Neural progenitor cell (in vitro differentiated cells): Measurements from ENCODE around the gene ATP11A.

Experiments
- EZH2 ChIP-seq: fragments of 200-600 bp; sonication (generic); IDR thresholded peaks from 2 replicates; pipeline ENCODE4 v1.6.1; 2017; ENCODE audit warnings: antibody characterized with exemption, mild to moderate bottlenecking, moderate library complexity
- EZH2phosphoT487 ChIP-seq: fragments of 200-600 bp; sonication (generic); IDR thresholded peaks from 2 replicates; pipeline ENCODE4 v1.6.1; 2017; ENCODE audit warnings: antibody characterized with exemption
- TF ChIP-seq, protein P1 (sequence below): fragments of 200-600 bp; sonication (generic); IDR thresholded peaks from 2 replicates; pipeline ENCODE4 v1.5.1; 2017; ENCODE audit warnings: antibody characterized with exemption, mild to moderate bottlenecking

DNA sequence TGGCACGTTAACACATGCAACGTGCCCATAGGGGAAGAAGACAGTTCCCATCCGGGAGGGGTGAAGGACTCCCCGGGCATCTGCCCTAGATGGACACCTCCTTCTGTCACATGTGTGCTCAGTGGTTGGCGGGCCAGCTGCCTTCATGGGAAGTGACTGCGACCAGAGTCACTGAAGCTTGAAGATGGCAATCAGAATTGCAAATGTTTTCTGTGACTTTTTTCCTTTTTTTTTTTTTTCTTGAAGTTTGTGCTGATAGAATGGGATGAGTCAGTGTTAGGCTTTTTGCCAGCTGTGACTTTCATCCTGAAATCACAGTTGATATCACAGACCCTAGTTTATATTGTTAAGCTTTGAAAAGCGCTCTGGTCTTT lies 170.0 kb downstream of the ATP11A start:
- TF ChIP-seq EZH2 (no peak), EZH2phosphoT487 (no peak)
- TF ChIP-seq, protein P1, sequence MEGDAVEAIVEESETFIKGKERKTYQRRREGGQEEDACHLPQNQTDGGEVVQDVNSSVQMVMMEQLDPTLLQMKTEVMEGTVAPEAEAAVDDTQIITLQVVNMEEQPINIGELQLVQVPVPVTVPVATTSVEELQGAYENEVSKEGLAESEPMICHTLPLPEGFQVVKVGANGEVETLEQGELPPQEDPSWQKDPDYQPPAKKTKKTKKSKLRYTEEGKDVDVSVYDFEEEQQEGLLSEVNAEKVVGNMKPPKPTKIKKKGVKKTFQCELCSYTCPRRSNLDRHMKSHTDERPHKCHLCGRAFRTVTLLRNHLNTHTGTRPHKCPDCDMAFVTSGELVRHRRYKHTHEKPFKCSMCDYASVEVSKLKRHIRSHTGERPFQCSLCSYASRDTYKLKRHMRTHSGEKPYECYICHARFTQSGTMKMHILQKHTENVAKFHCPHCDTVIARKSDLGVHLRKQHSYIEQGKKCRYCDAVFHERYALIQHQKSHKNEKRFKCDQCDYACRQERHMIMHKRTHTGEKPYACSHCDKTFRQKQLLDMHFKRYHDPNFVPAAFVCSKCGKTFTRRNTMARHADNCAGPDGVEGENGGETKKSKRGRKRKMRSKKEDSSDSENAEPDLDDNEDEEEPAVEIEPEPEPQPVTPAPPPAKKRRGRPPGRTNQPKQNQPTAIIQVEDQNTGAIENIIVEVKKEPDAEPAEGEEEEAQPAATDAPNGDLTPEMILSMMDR = no peak
